Measurements from ENCODE around the gene ZNF571. TPM values are rescaled to one million over a fixed set of nuclear protein-coding genes. Genes with fewer than 3 reads are reported as not detected.
A peak's percentile ranks its signal among the peaks of the same experiment; 100 is the strongest.

ZNF571 gene
- total RNA-seq, result 1 to 10 TPM; 2.4 to 2.9 TPM

GRCh38 chr19:37594304-37594981 lies at the start of gene ZNF571, which contains the start of gene ZNF540:
ZNF571 (minus strand) TSS chr19:37594792; CDS start chr19:37586676, 8,116 bp downstream.
ZNF540 (plus strand) TSS chr19:37594876; CDS start chr19:37598448, 3,572 bp downstream.
- peak; percentile 97 for DNase-seq
- peaks cover 38% of the 10 kb centered on the region for H3K36me3 Mint-ChIP-seq (ENCODE audit: low read depth)
- H3K27me3 Mint-ChIP-seq, result no peaks in the 10 kb centered on the region
- ChIA-PET POLR2A (interaction anchor here (0.6 to 1.5 kb wide), 11 partner anchors 64 to 745 kb away, joined by 3 to 8 read pairs (median 3); partner anchors contain the start of genes ZNF345, ZNF420, ZNF527 and ZNF569), CTCF (interaction anchor here (0.7 to 2.8 kb wide), 6 partner anchors 42 to 1124 kb away, joined by 3 to 8 read pairs (median 4); partner anchors contain the start of gene ZNF527)
- H3K4me1 Mint-ChIP-seq, result peaks cover 27% of the 10 kb centered on the region
- peak; percentile 97 for ATAC-seq
- intact Hi-C loops (cut with DNase I, micrococcal nuclease), result loop anchor here (1.0 to 10.0 kb wide), 22 partner anchors 43 to 1380 kb away; partner anchors contain the start of genes ZFP30 (in 2 of the 2), ZNF573 (in 2 of the 2), SIPA1L3 (in 1 of the 2) and ZNF420 (in 1 of the 2)
- peak within 1 kb of the TSS; percentile 94 for H3K4me3 Mint-ChIP-seq
- peak within 1 kb of the TSS; percentile 99 for H3K27ac Mint-ChIP-seq
- peaks cover 19% of the 10 kb centered on the region for H3K9me3 Mint-ChIP-seq (ENCODE audit: low read depth)

- POLR2A ChIA-PET, result no interaction called here
Measured at GRCh38 chr19:37635076-37636056, 40.8 kb upstream of the ZNF571 start.

GRCh38 chr19:37594982-37595382 lies 390 bp upstream of the ZNF571 start:
- Mint-ChIP-seq H3K9me3 (ENCODE audit: low read depth) (peaks cover 19% of the 10 kb centered on the region), H3K36me3 (ENCODE audit: low read depth) (peaks cover 39% of the 10 kb centered on the region), H3K27me3 (no peaks in the 10 kb centered on the region), H3K4me3 (peak overlapping the region; percentile 94), H3K4me1 (peaks cover 27% of the 10 kb centered on the region), H3K27ac (peak overlapping the region; percentile 99)
- DNase-seq (peak; percentile 76), ATAC-seq (peak; percentile 47)
- intact Hi-C loops (cut with DNase I, micrococcal nuclease), result loop anchor here (1.0 to 10.0 kb wide), 22 partner anchors 44 to 1381 kb away; partner anchors contain the start of genes ZFP30 (in 2 of the 2), ZNF573 (in 2 of the 2), SIPA1L3 (in 1 of the 2) and ZNF420 (in 1 of the 2)
- POLR2A ChIA-PET, result interaction anchor here (0.6 to 1.5 kb wide), 10 partner anchors 63 to 744 kb away, joined by 3 to 8 read pairs (median 4); partner anchors contain the start of genes ZNF345, ZNF420, ZNF527 and ZNF569
- CTCF ChIA-PET, result interaction anchor here (0.7 to 2.8 kb wide), 5 partner anchors 43 to 1124 kb away, joined by 3 to 8 read pairs (median 4); partner anchors contain the start of gene ZNF527

More at GRCh38 chr19:37635076-37636056, 40.8 kb upstream of the ZNF571 start:
- Mint-ChIP-seq H3K4me1 (no peaks in the 10 kb centered on the region), H3K27me3 (no peaks in the 10 kb centered on the region), H3K36me3 (ENCODE audit: low read depth) (peaks cover 52% of the 10 kb centered on the region), H3K9me3 (ENCODE audit: low read depth) (peaks cover 49% of the 10 kb centered on the region), H3K27ac (no peak overlapping the region), H3K4me3 (no peak overlapping the region)
- CTCF ChIA-PET, result no interaction called here
- ATAC-seq (no peak), DNase-seq (no peak)
- intact Hi-C loops (cut with DNase I, micrococcal nuclease), result no loop called here

GRCh38 chr19:37593996-37594303 lies 642 bp downstream of the ZNF571 start:
- CTCF ChIA-PET, result interaction anchor here (0.6 to 2.8 kb wide), 6 partner anchors 25 to 744 kb away, joined by 3 to 8 read pairs (median 4); partner anchors contain the start of gene ZNF527
- intact Hi-C loops (cut with DNase I, micrococcal nuclease), result loop anchor here (1.0 to 10.0 kb wide), 22 partner anchors 43 to 1380 kb away; partner anchors contain the start of genes ZFP30 (in 2 of the 2), ZNF573 (in 2 of the 2), SIPA1L3 (in 1 of the 2) and ZNF420 (in 1 of the 2)
- Mint-ChIP-seq H3K4me1 (peaks cover 27% of the 10 kb centered on the region), H3K36me3 (ENCODE audit: low read depth) (peaks cover 37% of the 10 kb centered on the region), H3K27ac (peak overlapping the region; percentile 99), H3K27me3 (no peaks in the 10 kb centered on the region), H3K4me3 (peak overlapping the region; percentile 94), H3K9me3 (ENCODE audit: low read depth) (peaks cover 21% of the 10 kb centered on the region)
- ATAC-seq (no peak), DNase-seq (no peak)
- POLR2A ChIA-PET, result interaction anchor here (0.5 to 1.5 kb wide), 8 partner anchors 64 to 745 kb away, joined by 3 to 8 read pairs (median 4); partner anchors contain the start of genes ZNF345, ZNF527, ZNF569 and ZNF573

GRCh38 chr19:37583340-37583739 lies 11.3 kb downstream of the ZNF571 start:
- Mint-ChIP-seq H3K4me3 (no peak overlapping the region), H3K27me3 (no peaks in the 10 kb centered on the region), H3K27ac (no peak overlapping the region), H3K9me3 (ENCODE audit: low read depth) (peaks cover 47% of the 10 kb centered on the region), H3K4me1 (no peaks in the 10 kb centered on the region), H3K36me3 (ENCODE audit: low read depth) (peaks cover 37% of the 10 kb centered on the region)
- no peak for DNase-seq
- ChIA-PET POLR2A (no interaction called here), CTCF (no interaction called here)
- no peak for ATAC-seq
- intact Hi-C loops (cut with DNase I, micrococcal nuclease), result no loop called here

GRCh38 chr19:37572203-37572602 lies 22.4 kb downstream of the ZNF571 start:
- H3K27me3 Mint-ChIP-seq, result no peaks in the 10 kb centered on the region
- peaks cover 51% of the 10 kb centered on the region for H3K9me3 Mint-ChIP-seq (ENCODE audit: low read depth)
- peaks cover 70% of the 10 kb centered on the region for H3K36me3 Mint-ChIP-seq (ENCODE audit: low read depth)
- no peaks in the 10 kb centered on the region for H3K4me1 Mint-ChIP-seq
- H3K27ac Mint-ChIP-seq, result no peak overlapping the region
- intact Hi-C loops (cut with DNase I, micrococcal nuclease), result no loop called here
- no peak for DNase-seq
- CTCF ChIA-PET, result interaction anchor here (1.2 kb wide), 1 partner anchor 21 kb away, joined by 3 read pairs; no protein-coding TSS in a partner anchor
- POLR2A ChIA-PET, result no interaction called here
- H3K4me3 Mint-ChIP-seq, result no peak overlapping the region
- ATAC-seq, result no peak

- CTCF ChIA-PET, result no interaction called here
- ATAC-seq (no peak), DNase-seq (no peak)
- no peak overlapping the region for H3K4me3 Mint-ChIP-seq
- no peaks in the 10 kb centered on the region for H3K27me3 Mint-ChIP-seq
- intact Hi-C loops (cut with DNase I, micrococcal nuclease), result no loop called here
- peaks cover 64% of the 10 kb centered on the region for H3K9me3 Mint-ChIP-seq (ENCODE audit: low read depth)
- POLR2A ChIA-PET, result no interaction called here
- H3K27ac Mint-ChIP-seq, result no peak overlapping the region
- H3K36me3 Mint-ChIP-seq (ENCODE audit: low read depth), result peaks cover 84% of the 10 kb centered on the region
- no peaks in the 10 kb centered on the region for H3K4me1 Mint-ChIP-seq
Measured at GRCh38 chr19:37565370-37565669, 29.3 kb downstream of the ZNF571 start.

GRCh38 chr19:37564624-37565369 lies 29.8 kb downstream of the ZNF571 start:
- no peaks in the 10 kb centered on the region for H3K27me3 Mint-ChIP-seq
- intact Hi-C loops (cut with DNase I, micrococcal nuclease), result no loop called here
- CTCF ChIA-PET, result no interaction called here
- H3K36me3 Mint-ChIP-seq (ENCODE audit: low read depth), result peaks cover 81% of the 10 kb centered on the region
- H3K9me3 Mint-ChIP-seq (ENCODE audit: low read depth), result peaks cover 61% of the 10 kb centered on the region
- no peak for DNase-seq
- POLR2A ChIA-PET, result no interaction called here
- H3K4me1 Mint-ChIP-seq, result no peaks in the 10 kb centered on the region
- no peak for ATAC-seq
- H3K27ac Mint-ChIP-seq, result no peak overlapping the region
- H3K4me3 Mint-ChIP-seq, result no peak overlapping the region

GRCh38 chr19:37563518-37563917 lies 31.1 kb downstream of the ZNF571 start:
- Mint-ChIP-seq H3K27me3 (no peaks in the 10 kb centered on the region), H3K9me3 (ENCODE audit: low read depth) (peaks cover 58% of the 10 kb centered on the region), H3K4me1 (no peaks in the 10 kb centered on the region), H3K27ac (no peak overlapping the region), H3K36me3 (ENCODE audit: low read depth) (peaks cover 79% of the 10 kb centered on the region), H3K4me3 (no peak overlapping the region)
- ChIA-PET CTCF (interaction anchor here (0.6 kb wide), 1 partner anchor 176 kb away, joined by 6 read pairs; no protein-coding TSS in a partner anchor), POLR2A (no interaction called here)
- DNase-seq (no peak), ATAC-seq (no peak)
- intact Hi-C loops (cut with DNase I, micrococcal nuclease), result no loop called here
